GM12875 (cell line): ENCODE results near the gene CACNA2D3.

Experiments used
- H3K4me3 ChIP-seq: one replicate; pipeline ENCODE4 v1.5.1; 2011; ENCODE audit warnings: low read depth, low read length, control low read depth
- TF ChIP-seq, protein P1 (sequence below): IDR thresholded peaks from 2 replicates; pipeline ENCODE4 v1.5.1; 2011; ENCODE audit warnings: low read depth, mild to moderate bottlenecking, control low read depth, inconsistent platforms, low read length, moderate library complexity, borderline replicate concordance; ENCODE audit not compliant: insufficient read depth

The CACNA2D3 gene

DNA sequence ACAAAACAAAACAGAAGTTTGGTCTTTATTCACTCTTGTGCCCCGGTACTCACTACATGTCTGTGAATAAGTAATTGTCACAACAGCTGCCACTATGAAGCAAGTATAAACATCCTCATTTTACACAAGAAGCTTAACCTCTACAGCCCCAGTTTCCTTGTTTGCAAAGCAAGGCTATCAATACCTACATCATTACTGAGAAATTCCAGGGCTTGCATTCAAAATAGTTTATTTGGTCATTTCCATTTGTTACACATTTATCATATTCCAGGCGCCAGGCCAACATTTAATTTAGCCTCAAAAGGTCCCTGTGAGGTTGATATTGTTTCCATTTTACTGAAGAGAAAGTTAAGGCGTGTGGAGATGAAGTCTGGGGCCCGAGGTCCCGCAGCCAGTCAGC lies 966.9 kb downstream of the CACNA2D3 start:
- TF ChIP-seq, protein P1, sequence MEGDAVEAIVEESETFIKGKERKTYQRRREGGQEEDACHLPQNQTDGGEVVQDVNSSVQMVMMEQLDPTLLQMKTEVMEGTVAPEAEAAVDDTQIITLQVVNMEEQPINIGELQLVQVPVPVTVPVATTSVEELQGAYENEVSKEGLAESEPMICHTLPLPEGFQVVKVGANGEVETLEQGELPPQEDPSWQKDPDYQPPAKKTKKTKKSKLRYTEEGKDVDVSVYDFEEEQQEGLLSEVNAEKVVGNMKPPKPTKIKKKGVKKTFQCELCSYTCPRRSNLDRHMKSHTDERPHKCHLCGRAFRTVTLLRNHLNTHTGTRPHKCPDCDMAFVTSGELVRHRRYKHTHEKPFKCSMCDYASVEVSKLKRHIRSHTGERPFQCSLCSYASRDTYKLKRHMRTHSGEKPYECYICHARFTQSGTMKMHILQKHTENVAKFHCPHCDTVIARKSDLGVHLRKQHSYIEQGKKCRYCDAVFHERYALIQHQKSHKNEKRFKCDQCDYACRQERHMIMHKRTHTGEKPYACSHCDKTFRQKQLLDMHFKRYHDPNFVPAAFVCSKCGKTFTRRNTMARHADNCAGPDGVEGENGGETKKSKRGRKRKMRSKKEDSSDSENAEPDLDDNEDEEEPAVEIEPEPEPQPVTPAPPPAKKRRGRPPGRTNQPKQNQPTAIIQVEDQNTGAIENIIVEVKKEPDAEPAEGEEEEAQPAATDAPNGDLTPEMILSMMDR: no peak

DNA sequence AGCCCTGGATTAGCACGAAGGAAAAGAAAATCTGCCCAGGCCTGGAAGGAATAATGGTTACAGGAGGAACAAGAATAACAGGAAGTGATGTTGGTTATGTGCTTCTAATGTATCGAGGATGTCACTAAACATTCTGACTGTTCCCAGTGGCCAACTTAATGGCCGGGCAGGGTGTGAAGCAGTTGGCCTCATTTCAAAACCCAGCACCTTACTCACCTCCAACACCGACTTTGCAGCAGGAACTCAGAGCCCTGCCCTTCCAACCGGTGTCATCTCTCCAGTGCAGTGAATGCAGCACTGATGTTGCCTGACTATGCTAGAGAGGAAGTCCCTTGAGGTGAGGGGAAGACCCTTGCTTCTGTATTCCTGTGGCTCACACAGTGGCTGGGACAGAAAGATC lies 967.9 kb downstream of the CACNA2D3 start:
- TF ChIP-seq, protein P1: no peak
- no peak overlapping the region for H3K4me3 ChIP-seq

More for the DNA sequence above, 966.9 kb downstream of the CACNA2D3 start:
- no peak overlapping the region for H3K4me3 ChIP-seq

DNA sequence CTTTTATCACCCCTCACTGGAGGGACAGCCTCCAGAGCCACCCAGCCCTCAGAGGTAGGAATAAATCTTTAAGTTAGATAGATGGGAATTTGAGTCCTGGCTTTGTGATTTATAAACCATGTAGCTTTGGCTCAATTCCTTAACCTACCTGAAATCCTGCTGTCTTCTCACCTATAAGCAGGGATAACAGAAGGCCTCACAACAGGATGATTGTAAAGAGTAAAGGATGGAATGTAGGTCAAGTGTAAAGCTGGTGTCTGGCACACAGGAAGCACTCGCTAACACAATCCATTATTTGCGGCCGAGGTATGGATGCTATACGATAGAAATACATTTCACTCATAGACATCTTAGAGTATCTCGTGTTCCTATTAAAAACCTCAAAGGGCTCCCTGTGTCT lies 968.4 kb downstream of the CACNA2D3 start:
- TF ChIP-seq, protein P1: no peak
- H3K4me3 ChIP-seq: no peak overlapping the region

- H3K4me3 ChIP-seq: no peak overlapping the region
- TF ChIP-seq, protein P1: no peak
Measured at GRCh38 chr3:55091381-55092225, 969.3 kb downstream of the CACNA2D3 start.

DNA sequence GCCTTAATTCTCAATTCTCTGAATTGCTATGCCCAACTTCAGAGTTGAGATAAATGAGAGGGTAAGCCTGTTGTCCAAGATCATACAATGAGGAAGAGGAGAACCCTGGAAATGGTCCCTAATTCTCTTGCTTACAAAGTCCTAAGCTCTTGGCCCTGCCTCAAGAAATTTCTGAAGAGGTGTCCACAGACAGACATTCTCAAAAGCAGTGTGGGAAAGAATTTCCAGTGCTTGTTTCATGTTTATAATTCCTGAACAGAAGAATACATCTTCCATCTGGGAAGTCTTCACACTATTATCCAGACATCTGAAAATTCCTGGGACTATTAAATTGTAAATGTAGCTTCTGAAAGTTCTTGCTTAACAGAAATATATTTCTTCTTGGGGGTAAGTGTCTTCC lies 972.3 kb downstream of the CACNA2D3 start:
- TF ChIP-seq, protein P1: no peak

DNA sequence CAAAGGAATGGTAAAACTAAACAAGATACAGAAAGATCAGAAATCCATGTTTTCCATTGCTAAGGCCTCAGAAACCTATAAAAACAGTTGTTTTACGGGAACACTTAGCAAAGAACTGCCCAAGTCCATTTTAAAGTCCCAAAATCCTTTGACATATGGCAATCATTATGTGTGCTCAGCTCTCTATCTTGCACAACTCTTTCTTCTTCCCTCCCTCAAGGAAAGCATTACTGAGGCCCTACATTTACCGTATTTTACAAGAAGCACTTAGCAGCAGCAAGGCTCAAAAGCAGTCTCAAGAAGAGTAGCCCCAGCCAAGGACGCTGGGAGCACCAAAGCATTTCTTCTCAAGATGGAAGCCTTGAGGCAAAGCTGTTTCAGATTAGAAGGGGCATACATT lies 975.1 kb downstream of the CACNA2D3 start:
- no peak overlapping the region for H3K4me3 ChIP-seq
- TF ChIP-seq, protein P1: no peak

More for the DNA sequence above, 972.3 kb downstream of the CACNA2D3 start:
- H3K4me3 ChIP-seq: no peak overlapping the region

- TF ChIP-seq, protein P1: no peak
- no peak overlapping the region for H3K4me3 ChIP-seq
Measured at GRCh38 chr3:55105647-55106046, 983.3 kb downstream of the CACNA2D3 start.
